ENCODE results near the gene DLGAP4. TPM values are rescaled to one million over a fixed set of nuclear protein-coding genes. Genes with fewer than 3 reads are reported as not detected.

The DLGAP4 gene
- total and polyA plus RNA-seq, 9 donors, result 13.0 to 63.9 (median 52.2) TPM

GRCh38 chr20:36483919-36484808, 178.0 kb downstream of the DLGAP4 start:
- Histone ChIP-seq H3K4me1 (ENCODE audit: control insufficient read depth, insufficient read depth, low read length) (peaks cover 62% of the 10 kb centered on the region), H3K4me3 (ENCODE audit: low read length) (no peak overlapping the region), H3K27me3 (ENCODE audit: control insufficient read depth, insufficient read depth, low read length) (no peaks in the 10 kb centered on the region), H3K27ac (ENCODE audit: low read length) (no peak overlapping the region), H3K36me3 (ENCODE audit: control insufficient read depth, insufficient read depth, low read length) (peaks cover 6% of the 10 kb centered on the region), H3K9me3 (replicated peaks; ENCODE audit: control insufficient read depth, low read depth, low read length) (no peaks in the 10 kb centered on the region)
- 29% methylated on average over 1 of the region's 8 CpGs for WGBS (ENCODE audit: insufficient coverage)
- DNase-seq, result no peak

GRCh38 chr20:36485286-36485685, 179.1 kb downstream of the DLGAP4 start:
- no peak overlapping the region for H3K27ac ChIP-seq (ENCODE audit: low read length)
- WGBS (ENCODE audit: insufficient coverage), result 71% methylated on average over 2 of the region's 3 CpGs
- no peaks in the 10 kb centered on the region for H3K9me3 ChIP-seq (replicated peaks; ENCODE audit: control insufficient read depth, low read depth, low read length)
- no peaks in the 10 kb centered on the region for H3K27me3 ChIP-seq (ENCODE audit: control insufficient read depth, insufficient read depth, low read length)
- no peak overlapping the region for H3K4me3 ChIP-seq (ENCODE audit: low read length)
- no peak for DNase-seq
- peaks cover 6% of the 10 kb centered on the region for H3K36me3 ChIP-seq (ENCODE audit: control insufficient read depth, insufficient read depth, low read length)
- peaks cover 62% of the 10 kb centered on the region for H3K4me1 ChIP-seq (ENCODE audit: control insufficient read depth, insufficient read depth, low read length)

GRCh38 chr20:36487069-36487468, 180.9 kb downstream of the DLGAP4 start:
- no peaks in the 10 kb centered on the region for H3K27me3 ChIP-seq (ENCODE audit: control insufficient read depth, insufficient read depth, low read length)
- peaks cover 8% of the 10 kb centered on the region for H3K36me3 ChIP-seq (ENCODE audit: control insufficient read depth, insufficient read depth, low read length)
- WGBS (ENCODE audit: insufficient coverage), result 100% methylated on average over 1 of the region's 1 CpG
- H3K4me3 ChIP-seq (ENCODE audit: low read length), result no peak overlapping the region
- DNase-seq, result no peak
- H3K4me1 ChIP-seq (ENCODE audit: control insufficient read depth, insufficient read depth, low read length), result peaks cover 58% of the 10 kb centered on the region
- H3K9me3 ChIP-seq (replicated peaks; ENCODE audit: control insufficient read depth, low read depth, low read length), result no peaks in the 10 kb centered on the region
- no peak overlapping the region for H3K27ac ChIP-seq (ENCODE audit: low read length)

GRCh38 chr20:36490191-36490590, 184.1 kb downstream of the DLGAP4 start:
- Histone ChIP-seq H3K27me3 (ENCODE audit: control insufficient read depth, insufficient read depth, low read length) (no peaks in the 10 kb centered on the region), H3K4me1 (ENCODE audit: control insufficient read depth, insufficient read depth, low read length) (peaks cover 52% of the 10 kb centered on the region), H3K27ac (ENCODE audit: low read length) (no peak overlapping the region), H3K36me3 (ENCODE audit: control insufficient read depth, insufficient read depth, low read length) (peaks cover 14% of the 10 kb centered on the region), H3K9me3 (replicated peaks; ENCODE audit: control insufficient read depth, low read depth, low read length) (no peaks in the 10 kb centered on the region), H3K4me3 (ENCODE audit: low read length) (no peak overlapping the region)
- DNase-seq, result no peak
- 60% methylated on average over 1 of the region's 1 CpG for WGBS (ENCODE audit: insufficient coverage)

GRCh38 chr20:36491901-36492617, 185.9 kb downstream of the DLGAP4 start:
- peaks cover 27% of the 10 kb centered on the region for H3K36me3 ChIP-seq (ENCODE audit: control insufficient read depth, insufficient read depth, low read length)
- H3K9me3 ChIP-seq (replicated peaks; ENCODE audit: control insufficient read depth, low read depth, low read length), result no peaks in the 10 kb centered on the region
- no peak for DNase-seq
- peaks cover 42% of the 10 kb centered on the region for H3K4me1 ChIP-seq (ENCODE audit: control insufficient read depth, insufficient read depth, low read length)
- H3K27ac ChIP-seq (ENCODE audit: low read length), result peak overlapping the region; percentile 25
- WGBS (ENCODE audit: insufficient coverage), result 31% methylated on average over 6 of the region's 8 CpGs
- no peaks in the 10 kb centered on the region for H3K27me3 ChIP-seq (ENCODE audit: control insufficient read depth, insufficient read depth, low read length)
- no peak overlapping the region for H3K4me3 ChIP-seq (ENCODE audit: low read length)

- Histone ChIP-seq H3K27me3 (ENCODE audit: control insufficient read depth, insufficient read depth, low read length) (no peaks in the 10 kb centered on the region), H3K27ac (ENCODE audit: low read length) (peak overlapping the region; percentile 35), H3K9me3 (replicated peaks; ENCODE audit: control insufficient read depth, low read depth, low read length) (no peaks in the 10 kb centered on the region), H3K4me1 (ENCODE audit: control insufficient read depth, insufficient read depth, low read length) (peaks cover 37% of the 10 kb centered on the region), H3K36me3 (ENCODE audit: control insufficient read depth, insufficient read depth, low read length) (peaks cover 39% of the 10 kb centered on the region), H3K4me3 (ENCODE audit: low read length) (no peak overlapping the region)
- DNase-seq, result no peak
- 56% methylated on average over 8 of the region's 10 CpGs for WGBS (ENCODE audit: insufficient coverage)
Measured at GRCh38 chr20:36493051-36493800, 187.1 kb downstream of the DLGAP4 start.

GRCh38 chr20:36493801-36494114, 187.6 kb downstream of the DLGAP4 start:
- H3K4me1 ChIP-seq (ENCODE audit: control insufficient read depth, insufficient read depth, low read length), result peaks cover 37% of the 10 kb centered on the region
- peak; percentile 79 for DNase-seq
- WGBS (ENCODE audit: insufficient coverage), result 27% methylated on average over 4 of the region's 7 CpGs
- H3K27me3 ChIP-seq (ENCODE audit: control insufficient read depth, insufficient read depth, low read length), result no peaks in the 10 kb centered on the region
- no peak overlapping the region for H3K27ac ChIP-seq (ENCODE audit: low read length)
- H3K4me3 ChIP-seq (ENCODE audit: low read length), result no peak overlapping the region
- H3K9me3 ChIP-seq (replicated peaks; ENCODE audit: control insufficient read depth, low read depth, low read length), result no peaks in the 10 kb centered on the region
- H3K36me3 ChIP-seq (ENCODE audit: control insufficient read depth, insufficient read depth, low read length), result peaks cover 44% of the 10 kb centered on the region

GRCh38 chr20:36496707-36497669, 190.8 kb downstream of the DLGAP4 start:
- Histone ChIP-seq H3K36me3 (ENCODE audit: control insufficient read depth, insufficient read depth, low read length) (peaks cover 68% of the 10 kb centered on the region), H3K4me1 (ENCODE audit: control insufficient read depth, insufficient read depth, low read length) (peaks cover 21% of the 10 kb centered on the region), H3K27ac (ENCODE audit: low read length) (no peak overlapping the region), H3K9me3 (replicated peaks; ENCODE audit: control insufficient read depth, low read depth, low read length) (no peaks in the 10 kb centered on the region), H3K4me3 (ENCODE audit: low read length) (no peak overlapping the region), H3K27me3 (ENCODE audit: control insufficient read depth, insufficient read depth, low read length) (no peaks in the 10 kb centered on the region)
- WGBS (ENCODE audit: insufficient coverage), result 92% methylated on average over 27 of the region's 33 CpGs
- no peak for DNase-seq

GRCh38 chr20:36497856-36498255, 191.7 kb downstream of the DLGAP4 start:
- 90% methylated on average over 3 of the region's 4 CpGs for WGBS (ENCODE audit: insufficient coverage)
- H3K27ac ChIP-seq (ENCODE audit: low read length), result no peak overlapping the region
- H3K27me3 ChIP-seq (ENCODE audit: control insufficient read depth, insufficient read depth, low read length), result no peaks in the 10 kb centered on the region
- DNase-seq, result no peak
- H3K4me1 ChIP-seq (ENCODE audit: control insufficient read depth, insufficient read depth, low read length), result peaks cover 12% of the 10 kb centered on the region
- peaks cover 69% of the 10 kb centered on the region for H3K36me3 ChIP-seq (ENCODE audit: control insufficient read depth, insufficient read depth, low read length)
- no peaks in the 10 kb centered on the region for H3K9me3 ChIP-seq (replicated peaks; ENCODE audit: control insufficient read depth, low read depth, low read length)
- no peak overlapping the region for H3K4me3 ChIP-seq (ENCODE audit: low read length)

All from muscle of leg (tissue), 11 donors.